Stimulated activated CD8-positive, alpha-beta memory T cell treated with anti-CD3 and anti-CD28 coated beads, Interleukin-7, amount 100 ng/mL, for 48 hours (primary cell): ENCODE measurements around the gene ASTL.

ENCODE experiments used
- DNase-seq, 2 donors: peaks; one replicate each; pipeline ENCODE4 v3.0.0-alpha.2; 2020; ENCODE audit warnings: low read depth in 1 of 2; ENCODE audit errors: extremely low read depth in 1 of 2

Gene ASTL

GRCh38 chr2:96114546-96114902 is 23.8 kb downstream of the ASTL start:
- no peak for DNase-seq

GRCh38 chr2:96113951-96114350 is 24.4 kb downstream of the ASTL start:
- no peak for DNase-seq

- no peak for DNase-seq
Measured at GRCh38 chr2:96113367-96113677, 25.0 kb downstream of the ASTL start.

GRCh38 chr2:96112501-96113366 is 25.6 kb downstream of the ASTL start:
- DNase-seq = no peak

GRCh38 chr2:96111823-96112500 is 26.3 kb downstream of the ASTL start:
- DNase-seq = no peak

GRCh38 chr2:96111257-96111640 is 27.1 kb downstream of the ASTL start:
- DNase-seq = no peak

GRCh38 chr2:96110621-96111256 is 27.6 kb downstream of the ASTL start:
- no peak for DNase-seq

GRCh38 chr2:96109931-96110511 is 28.3 kb downstream of the ASTL start:
- no peak for DNase-seq

- no peak for DNase-seq
Measured at GRCh38 chr2:96109361-96109680, 29.0 kb downstream of the ASTL start.

- no peak for DNase-seq
Measured at GRCh38 chr2:96108541-96109360, 29.6 kb downstream of the ASTL start.

- no peak for DNase-seq
Measured at GRCh38 chr2:96108151-96108540, 30.2 kb downstream of the ASTL start.

- no peak for DNase-seq
Measured at GRCh38 chr2:96107708-96108065, 30.6 kb downstream of the ASTL start.

- DNase-seq = no peak
Measured at GRCh38 chr2:96106991-96107707, 31.2 kb downstream of the ASTL start.

- DNase-seq = no peak
Measured at GRCh38 chr2:96105994-96106715, 32.1 kb downstream of the ASTL start.

GRCh38 chr2:96105152-96105915 is 33.0 kb downstream of the ASTL start:
- DNase-seq = no peak

GRCh38 chr2:96104487-96104861 is 33.8 kb downstream of the ASTL start:
- no peak for DNase-seq

GRCh38 chr2:96103761-96104486 is 34.4 kb downstream of the ASTL start:
- DNase-seq = no peak

- no peak for DNase-seq
Measured at GRCh38 chr2:96103187-96103601, 35.1 kb downstream of the ASTL start.
